C1 segment of cervical spinal cord (tissue), 14 donors: ENCODE data around the gene SLC16A5.
"Not testable (repeated sequence)": the region's sequence is repeated elsewhere in the genome, so short reads cannot be mapped to it uniquely, and the experiment has no call there.

ENCODE experiments used
- DNase-seq, 14 donors: peaks; one replicate each; lab custom pipeline; 2025; lab: John Stamatoyannopoulos, UW

Gene SLC16A5

GRCh38 chr17:75109407-75110233, 21.9 kb downstream of the SLC16A5 start, which contains the start of gene ARMC7:
TSS of gene ARMC7 (plus strand) at chr17:75109969. CDS start at chr17:75110289, 320 bp downstream.
- peak in 12 of 14 donors; percentile 44 to 88 (median 76) for DNase-seq

- DNase-seq, result no peak
These were observed 22.6 kb downstream of the SLC16A5 start for GRCh38 chr17:75110234-75110937.

- DNase-seq, result no peak
These were observed 24.1 kb downstream of the SLC16A5 start for GRCh38 chr17:75111777-75112335.

GRCh38 chr17:75113798-75114551, 26.2 kb downstream of the SLC16A5 start:
- DNase-seq, result peak in 13 of 14 donors; percentile 67 to 89 (median 78)

DNA sequence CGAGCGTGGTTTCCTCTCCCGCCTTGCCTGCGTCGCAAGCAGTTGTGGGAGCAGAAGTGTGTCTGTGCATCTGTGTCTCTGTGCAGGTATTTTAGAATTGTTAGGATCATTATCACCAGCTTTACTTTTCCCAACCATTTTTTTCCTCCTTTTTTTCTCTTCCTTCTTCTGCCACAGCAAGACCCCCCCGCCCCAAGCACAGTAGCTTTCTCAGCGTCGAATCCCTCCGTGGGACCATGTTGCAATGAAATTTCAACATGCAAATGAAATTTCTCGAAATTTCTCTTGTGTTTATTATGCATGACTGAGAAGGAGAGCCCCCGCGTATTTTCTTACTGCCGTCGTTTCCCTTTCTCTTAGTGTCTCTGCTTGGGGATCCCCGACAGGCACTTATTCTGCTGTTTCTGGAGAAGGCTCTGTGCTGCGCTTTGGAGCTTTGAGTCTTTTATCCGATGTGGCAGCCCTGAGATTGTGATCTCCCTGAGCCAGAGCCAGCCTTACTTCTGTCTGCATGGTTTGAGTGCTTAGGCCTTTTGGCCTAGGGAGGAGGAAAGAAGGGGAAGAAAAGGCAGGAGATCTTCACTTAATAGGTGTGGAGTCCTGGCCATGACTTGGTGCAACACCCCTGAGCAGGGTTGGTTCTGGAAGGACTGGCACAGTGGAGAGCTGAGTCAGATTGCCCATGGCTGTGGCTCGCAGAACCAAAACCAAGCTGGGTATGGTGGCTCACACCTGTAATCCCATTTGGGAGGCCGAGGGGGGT, 27.0 kb downstream of the SLC16A5 start:
- no peak for DNase-seq

GRCh38 chr17:75115555-75115954, 27.8 kb downstream of the SLC16A5 start:
- no peak for DNase-seq

- no peak for DNase-seq
These were observed 29.0 kb downstream of the SLC16A5 start for GRCh38 chr17:75116737-75117136.

GRCh38 chr17:75118307-75118706, 30.6 kb downstream of the SLC16A5 start:
- peak in 1 of 14 donors; percentile 16 for DNase-seq

DNA sequence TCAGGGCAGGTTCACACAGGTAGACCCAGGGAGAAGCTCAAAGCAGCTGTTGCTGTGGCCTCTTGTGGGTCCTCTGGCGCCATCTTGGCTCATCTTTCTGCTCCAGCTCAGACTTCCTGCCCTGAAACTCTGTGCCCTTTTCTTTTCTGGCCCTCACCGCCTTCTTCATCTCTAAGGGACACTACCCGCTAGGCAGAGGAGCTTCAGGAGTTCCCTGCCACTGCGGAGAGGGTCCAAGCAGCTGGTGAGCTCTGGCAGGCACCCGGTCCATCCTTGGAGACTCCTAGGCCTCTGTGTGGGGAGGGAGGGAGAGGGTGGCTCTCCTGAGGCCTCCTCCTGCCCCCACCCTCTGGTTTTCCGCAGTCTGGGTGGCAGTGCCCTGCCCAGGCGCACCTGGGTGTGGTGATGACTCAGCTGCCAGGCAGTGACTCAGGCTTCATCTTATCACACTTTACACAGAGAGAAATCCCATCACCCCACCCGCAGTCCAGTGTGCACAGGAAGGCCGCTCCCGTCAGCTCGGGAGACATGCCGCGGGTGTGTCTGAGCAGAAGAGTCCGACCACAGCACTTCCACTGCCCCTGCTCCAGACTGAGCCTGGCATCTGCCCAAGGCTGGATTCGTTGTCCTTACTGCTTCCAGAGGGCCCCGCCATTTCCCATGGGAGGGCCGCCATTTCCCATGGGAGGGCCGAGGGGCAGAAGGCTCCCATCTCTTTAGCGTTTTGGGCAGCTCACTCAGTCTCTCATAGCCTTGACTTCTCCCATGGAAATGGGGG, 36.5 kb downstream of the SLC16A5 start:
- DNase-seq, result no peak

DNA sequence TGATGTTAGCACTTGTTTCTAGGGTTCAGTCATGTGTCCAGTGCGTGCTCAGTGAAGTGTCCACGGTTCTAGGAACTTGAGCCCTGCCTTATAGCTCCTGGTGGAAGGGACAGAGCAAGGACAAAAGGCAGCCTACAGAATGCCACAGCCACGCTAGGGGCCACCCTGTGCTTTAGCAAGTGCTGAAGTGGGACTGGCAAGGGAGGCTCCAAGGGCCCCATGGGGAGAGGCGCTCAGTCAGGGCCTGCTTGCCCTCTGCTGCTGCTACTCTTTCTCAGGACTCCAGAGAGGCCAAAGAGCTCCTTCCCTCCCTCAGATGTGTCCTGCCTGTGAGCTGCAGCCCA, 37.0 kb downstream of the SLC16A5 start:
- no peak for DNase-seq

DNA sequence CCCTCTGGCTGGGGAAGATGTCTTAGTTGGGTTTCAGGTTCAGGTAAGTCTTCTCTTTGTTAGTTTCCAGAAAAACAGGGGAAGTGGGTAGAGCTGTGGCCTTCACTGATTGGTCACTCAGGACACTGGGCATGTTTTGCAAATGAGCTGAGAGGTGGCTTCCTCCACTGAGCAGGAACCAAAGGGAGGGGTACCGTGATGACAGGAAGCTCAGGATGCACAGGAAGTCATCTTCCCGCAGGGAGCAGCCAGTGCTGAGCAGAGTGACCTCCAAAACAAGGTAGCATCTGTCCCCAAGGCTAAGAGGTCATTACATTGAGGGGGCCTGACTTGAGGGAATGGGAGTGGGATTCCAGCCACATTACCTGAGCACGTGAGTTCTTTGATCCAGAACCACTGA, 38.2 kb downstream of the SLC16A5 start:
- DNase-seq, result no peak

DNA sequence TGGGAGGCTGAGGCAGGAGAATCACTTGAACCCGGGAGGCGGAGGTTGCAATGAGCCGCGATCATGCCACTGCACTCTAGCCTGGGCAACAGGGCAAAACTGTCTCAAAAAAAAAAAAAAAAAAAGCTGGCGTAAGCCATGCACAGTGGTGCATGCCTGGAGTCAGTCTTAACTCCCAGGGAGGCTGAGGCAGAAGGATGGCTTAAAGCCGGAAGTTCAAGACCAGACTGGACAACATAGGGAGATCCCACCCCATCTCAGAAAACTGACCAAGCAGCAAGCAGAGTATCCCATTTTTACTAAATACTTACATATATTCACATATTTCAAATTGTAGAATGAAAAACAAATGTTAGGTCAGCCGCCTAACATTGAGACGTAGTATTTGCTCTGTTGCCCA, 39.2 kb downstream of the SLC16A5 start:
- DNase-seq, result no peak

- not testable (repeated sequence) for DNase-seq
These were observed 40.2 kb downstream of the SLC16A5 start for GRCh38 chr17:75127936-75128335.

- peak in 1 of 14 donors; percentile 76 for DNase-seq
These were observed 41.1 kb downstream of the SLC16A5 start for GRCh38 chr17:75128694-75129505.

DNA sequence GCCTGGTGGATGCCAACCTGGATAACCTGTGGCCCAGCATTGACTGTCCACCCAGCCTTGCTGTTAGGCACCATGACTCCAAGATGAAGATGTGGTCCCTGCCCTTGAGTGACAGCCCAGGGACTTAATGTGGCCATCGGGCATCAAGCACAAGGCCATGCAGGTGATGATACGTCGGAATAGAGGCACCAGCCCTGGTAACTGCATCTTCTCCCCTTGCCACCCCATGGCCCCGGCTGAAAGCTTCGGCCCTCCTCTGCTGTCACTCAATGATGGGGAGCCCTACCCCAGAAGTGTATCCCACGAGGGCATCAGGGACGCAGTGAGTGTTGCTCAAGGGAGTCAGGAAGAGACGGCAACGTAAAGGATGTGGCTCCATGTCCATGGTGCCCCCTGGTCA, 41.8 kb downstream of the SLC16A5 start:
- no peak for DNase-seq

DNA sequence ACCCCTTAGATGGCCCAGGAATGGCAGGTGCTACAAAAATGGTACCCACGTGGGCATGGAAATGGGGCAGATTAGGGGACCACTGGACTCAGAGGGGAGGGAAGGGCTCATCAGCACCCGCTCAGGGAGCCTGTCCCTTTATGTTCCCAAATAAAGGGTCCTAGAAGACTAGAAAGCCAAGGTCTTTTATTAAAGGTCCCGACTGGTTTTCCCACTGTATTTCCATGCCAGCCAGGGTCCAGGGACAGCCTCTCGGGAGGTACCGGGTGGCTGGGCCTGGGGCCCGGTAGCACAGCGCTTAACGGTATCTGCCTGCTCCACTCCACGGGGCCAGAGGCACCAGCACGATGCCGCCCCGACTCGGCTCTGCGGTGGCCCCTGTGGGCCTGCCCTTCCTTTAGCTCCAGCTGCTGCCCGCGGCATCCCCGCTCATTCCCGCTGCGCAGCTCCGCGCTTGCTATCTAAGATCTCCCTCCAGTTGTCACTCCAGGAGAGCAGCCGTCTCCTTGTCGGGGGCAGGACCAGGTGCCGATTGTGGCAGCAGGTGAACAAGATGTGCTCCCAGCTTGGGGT, 42.4 kb downstream of the SLC16A5 start:
- no peak for DNase-seq

GRCh38 chr17:75130632-75131277, 43.0 kb downstream of the SLC16A5 start:
- peak in 4 of 14 donors; percentile 28 to 87 (median 44) for DNase-seq

DNA sequence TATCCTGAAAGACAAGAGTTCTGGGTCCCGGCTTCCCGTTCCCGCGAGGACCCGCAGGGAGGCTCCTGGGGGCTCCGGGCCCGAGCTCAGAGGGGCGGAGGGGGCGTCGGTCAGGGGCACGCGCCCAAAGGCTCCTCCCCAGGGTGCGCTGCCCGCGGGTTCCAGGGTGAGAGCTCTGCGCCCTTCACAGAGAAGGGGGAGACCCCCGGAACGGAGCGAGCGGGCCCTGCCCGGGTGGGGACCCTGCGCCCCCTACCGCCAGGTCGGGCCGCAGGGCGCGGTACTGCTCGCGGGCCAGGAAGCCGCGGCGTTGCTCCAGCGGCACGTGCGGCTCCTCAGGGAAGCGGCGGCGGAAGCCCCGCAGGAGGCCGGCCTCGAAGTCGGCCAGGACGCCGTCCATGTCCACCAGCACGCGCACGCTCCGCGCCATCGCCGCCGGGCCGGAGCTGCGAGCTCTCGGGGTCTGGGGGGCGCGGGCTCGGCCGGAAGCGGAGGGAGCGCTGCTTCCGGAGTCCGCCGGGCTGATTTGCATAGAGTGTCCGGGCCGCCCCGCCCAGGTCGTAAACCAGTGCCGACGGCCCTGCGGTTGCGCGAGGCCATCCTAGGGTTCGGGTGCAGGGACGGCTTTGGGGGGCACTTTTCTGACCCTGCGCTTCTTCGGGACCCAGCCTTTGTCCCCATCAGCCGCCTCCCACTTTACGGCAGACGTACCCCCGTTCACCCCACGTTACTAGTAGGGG, 43.7 kb downstream of the SLC16A5 start, which contains the start of gene NT5C:
Gene NT5C (minus strand): TSS at position 465 of the 740 bp plus-strand sequence. CDS start 35 bp downstream, at position 430.
- peak in 13 of 14 donors; percentile 19 to 88 (median 52) for DNase-seq
